Measurements from ENCODE around the gene USP37. TPM values are rescaled to one million over a fixed set of nuclear protein-coding genes. Genes with fewer than 3 reads are reported as not detected.

Gene USP37
- total and polyA plus RNA-seq, 2 of the 13 experiments (the other 11 are each of a cell fraction or from before 2014, with no cell fraction given), result 6.5 to 30.6 TPM

DNA sequence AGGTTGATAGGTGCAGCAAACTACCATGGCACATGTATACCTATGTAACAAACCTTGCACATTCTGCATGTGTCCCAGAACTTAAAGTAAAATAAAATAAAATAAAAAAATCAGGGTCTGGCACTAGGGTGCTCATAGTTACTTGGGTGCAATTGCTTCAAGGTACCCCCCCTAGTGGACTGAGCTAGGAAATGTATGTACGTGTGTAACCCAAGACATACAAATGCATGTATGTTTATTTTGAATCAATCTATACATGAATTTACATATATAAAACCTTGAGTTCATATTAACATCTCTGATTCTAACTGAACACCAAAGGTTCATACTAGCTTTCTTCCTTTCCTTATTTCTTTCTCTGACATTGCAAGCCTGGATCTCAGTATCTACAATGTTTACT, 51.5 kb downstream of the USP37 start:
- DNase-seq (ENCODE audit: low spot score) (peak; percentile 36), ATAC-seq (peak; percentile 74), FAIRE-seq (no peak)
- Histone ChIP-seq H3K9ac (ENCODE audit: insufficient read depth, low read depth, low read length) (no peak overlapping the region), H3K79me2 (ENCODE audit: insufficient read depth, low read length) (peaks cover 29% of the 10 kb centered on the region), H3K27ac (ENCODE audit: extremely low read length, insufficient read depth, low read length) (no peak overlapping the region), H3K4me3 (replicated peaks in 1 of 3; ENCODE audit: insufficient read depth in 1 of 3, low read depth in 2 of 3, low read length in 3 of 3) (no peak overlapping the region), H2AFZ (ENCODE audit: low read length) (no peak overlapping the region), H4K20me1 (ENCODE audit: insufficient read depth, low read length) (no peaks in the 10 kb centered on the region), H3K4me2 (ENCODE audit: low read depth, low read length) (no peak overlapping the region), H3K9me3 (ENCODE audit: low read length) (no peaks in the 10 kb centered on the region), H3K4me1 (ENCODE audit: insufficient read depth, low read length) (no peaks in the 10 kb centered on the region), H3K36me3 (replicated peaks in 1 of 2; ENCODE audit: control insufficient read depth in 1 of 2, insufficient read depth in 2 of 2, low read length in 2 of 2) (peaks cover 6 to 35% of the 10 kb centered on the region in 2 experiments), H3K27me3 (ENCODE audit: control insufficient read depth in 1 of 2, insufficient read depth in 2 of 2, low read length in 2 of 2) (no peaks in the 10 kb centered on the region)
- no TSS peak for BruUV-seq (replicated peaks)
- in situ Hi-C loops (cut with HindIII; ENCODE audit: extremely low pct_ligation_motif_present, low pct_unique_long_range_greater_than_20kb) (no loop called here), intact Hi-C loops (cut with micrococcal nuclease; ENCODE audit: unreplicated experiment) (loop anchor here (1.0 kb wide), 1 partner anchor 244 kb away; no protein-coding TSS in a partner anchor)
- WGBS (ENCODE audit: low lambda C conversion rate), result 77% methylated on average over 1 of the region's 1 CpG
- TF ChIP-seq, protein P1, sequence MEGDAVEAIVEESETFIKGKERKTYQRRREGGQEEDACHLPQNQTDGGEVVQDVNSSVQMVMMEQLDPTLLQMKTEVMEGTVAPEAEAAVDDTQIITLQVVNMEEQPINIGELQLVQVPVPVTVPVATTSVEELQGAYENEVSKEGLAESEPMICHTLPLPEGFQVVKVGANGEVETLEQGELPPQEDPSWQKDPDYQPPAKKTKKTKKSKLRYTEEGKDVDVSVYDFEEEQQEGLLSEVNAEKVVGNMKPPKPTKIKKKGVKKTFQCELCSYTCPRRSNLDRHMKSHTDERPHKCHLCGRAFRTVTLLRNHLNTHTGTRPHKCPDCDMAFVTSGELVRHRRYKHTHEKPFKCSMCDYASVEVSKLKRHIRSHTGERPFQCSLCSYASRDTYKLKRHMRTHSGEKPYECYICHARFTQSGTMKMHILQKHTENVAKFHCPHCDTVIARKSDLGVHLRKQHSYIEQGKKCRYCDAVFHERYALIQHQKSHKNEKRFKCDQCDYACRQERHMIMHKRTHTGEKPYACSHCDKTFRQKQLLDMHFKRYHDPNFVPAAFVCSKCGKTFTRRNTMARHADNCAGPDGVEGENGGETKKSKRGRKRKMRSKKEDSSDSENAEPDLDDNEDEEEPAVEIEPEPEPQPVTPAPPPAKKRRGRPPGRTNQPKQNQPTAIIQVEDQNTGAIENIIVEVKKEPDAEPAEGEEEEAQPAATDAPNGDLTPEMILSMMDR (CRISPR knock-in tag; IDR thresholded peaks at IDR 0.05), result peak; percentile 49
- TF ChIP-seq STAG1 (CRISPR knock-in tag; IDR thresholded peaks at IDR 0.05) (peak; percentile 43; the same call in 1 of the 2 replicates), CSRNP2 (CRISPR knock-in tag; conservative IDR thresholded peaks at IDR 0.05; ENCODE audit: low read depth) (no peak)
- TF ChIP-seq, protein P2, sequence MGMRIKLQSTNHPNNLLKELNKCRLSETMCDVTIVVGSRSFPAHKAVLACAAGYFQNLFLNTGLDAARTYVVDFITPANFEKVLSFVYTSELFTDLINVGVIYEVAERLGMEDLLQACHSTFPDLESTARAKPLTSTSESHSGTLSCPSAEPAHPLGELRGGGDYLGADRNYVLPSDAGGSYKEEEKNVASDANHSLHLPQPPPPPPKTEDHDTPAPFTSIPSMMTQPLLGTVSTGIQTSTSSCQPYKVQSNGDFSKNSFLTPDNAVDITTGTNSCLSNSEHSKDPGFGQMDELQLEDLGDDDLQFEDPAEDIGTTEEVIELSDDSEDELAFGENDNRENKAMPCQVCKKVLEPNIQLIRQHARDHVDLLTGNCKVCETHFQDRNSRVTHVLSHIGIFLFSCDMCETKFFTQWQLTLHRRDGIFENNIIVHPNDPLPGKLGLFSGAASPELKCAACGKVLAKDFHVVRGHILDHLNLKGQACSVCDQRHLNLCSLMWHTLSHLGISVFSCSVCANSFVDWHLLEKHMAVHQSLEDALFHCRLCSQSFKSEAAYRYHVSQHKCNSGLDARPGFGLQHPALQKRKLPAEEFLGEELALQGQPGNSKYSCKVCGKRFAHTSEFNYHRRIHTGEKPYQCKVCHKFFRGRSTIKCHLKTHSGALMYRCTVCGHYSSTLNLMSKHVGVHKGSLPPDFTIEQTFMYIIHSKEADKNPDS (CRISPR knock-in tag; IDR thresholded peaks at IDR 0.05), result no peak
- POLR2A ChIA-PET, result no interaction called here
- CTCF ChIA-PET (ENCODE audit: low intra/inter-chr PET ratio, low total read pairs), result interaction anchor here (0.9 to 1.4 kb wide), 2 partner anchors 110 to 244 kb away, joined by 3 read pairs; no protein-coding TSS in a partner anchor

Data from HepG2 (cell line).